Mammary epithelial cell (primary cell): ENCODE results near the gene PLEKHJ1.
A peak's percentile ranks its signal among the peaks of the same experiment; 100 is the strongest.

ENCODE experiments used
- CTCF ChIP-seq, 2 donors: IDR thresholded peaks in 1 of 2; conservative IDR thresholded peaks in 1 of 2; 2 replicates each; pipeline ENCODE4 v1.5.1; 2011 to 2012; ENCODE audit warnings: inconsistent platforms in 2 of 2, low read length in 2 of 2, mild to moderate bottlenecking in 2 of 2, control low read depth in 1 of 2, low read depth in 1 of 2; ENCODE audit not compliant: insufficient read depth in 1 of 2; ENCODE audit errors: extremely low read depth in 1 of 2
- EZH2 ChIP-seq: IDR thresholded peaks from 2 replicates; pipeline ENCODE4 v1.6.1; 2012; ENCODE audit warnings: low read length, inconsistent platforms, borderline replicate concordance

- peak in 1 of 2 donors; percentile 30 for TF ChIP-seq CTCF (conservative IDR thresholded peaks at IDR 0.05 in 1 of 2, IDR thresholded peaks at IDR 0.05 in 1 of 2; ENCODE audit: extremely low read depth in 1 of 2, insufficient read depth in 1 of 2, low read depth in 1 of 2, low read length in 2 of 2)
- TF ChIP-seq EZH2: no peak
Observed at GRCh38 chr19:2231621-2232221, 4.4 kb downstream of the PLEKHJ1 start.
